K562 (cell line): ENCODE data around the gene MATN1. TPM values are rescaled to one million over a fixed set of nuclear protein-coding genes. Genes with fewer than 3 reads are reported as not detected.

Experiments used
- ATF7 ChIP-seq: fragments of 450-650 bp; IDR thresholded peaks from 2 replicates; pipeline ENCODE4 v1.7.1; 2014; ENCODE audit warnings: mild to moderate bottlenecking, moderate library complexity
- CBFA2T3 ChIP-seq: fragments of 450-650 bp; IDR thresholded peaks from 2 replicates; pipeline ENCODE4 v1.6.1; 2017
- CHD4 ChIP-seq: fragments of 200-600 bp; sonication (generic); IDR thresholded peaks from 3 replicates; pipeline ENCODE4 v1.6.1; 2012; ENCODE audit warnings: low read depth, mild to moderate bottlenecking, mixed read lengths, low read length, inconsistent platforms; ENCODE audit not compliant: insufficient read depth, insufficient replicate concordance, poor library complexity, severe bottlenecking
- DNMT1 ChIP-seq: fragments of 450-650 bp; IDR thresholded peaks from 2 replicates; pipeline ENCODE4 v1.6.1; 2016; ENCODE audit warnings: antibody characterized with exemption, mild to moderate bottlenecking
- HEY1 ChIP-seq: fragments of 250-450 bp; sonication (Bioruptor Pico); IDR thresholded peaks from 2 replicates; pipeline ENCODE4 v1.5.0; 2020; ENCODE audit warnings: mild to moderate bottlenecking, moderate library complexity, borderline replicate concordance
- IRF2 ChIP-seq: sonication (generic); formaldehyde crosslinking; IDR thresholded peaks from 2 replicates; pipeline ENCODE4 v1.8.1; 2022; ENCODE audit warnings: mild to moderate bottlenecking, missing genetic modification reagents
- KLF1 ChIP-seq: fragments of 450-650 bp; IDR thresholded peaks from 2 replicates; pipeline ENCODE4 v1.6.1; 2016; ENCODE audit warnings: missing genetic modification characterization, missing compliant biosample characterization
- SIN3A ChIP-seq, 2 experiments: fragments of 150-350 bp in 1 of 2; IDR thresholded peaks; 2 replicates each; pipeline ENCODE4 v1.6.1; 2011 to 2016; ENCODE audit warnings: borderline replicate concordance in 2 of 2, low read depth in 2 of 2, low read length in 2 of 2, mild to moderate bottlenecking in 2 of 2, moderate library complexity in 2 of 2; ENCODE audit not compliant: control insufficient read depth in 1 of 2
- ZFP1 ChIP-seq: fragments of 450-650 bp; formaldehyde crosslinking; IDR thresholded peaks from 2 replicates; pipeline ENCODE4 v1.4.0; 2020; ENCODE audit warnings: mild to moderate bottlenecking, mixed read lengths
- ZNF253 ChIP-seq: fragments of 250-450 bp; sonication (Bioruptor Pico); conservative IDR thresholded peaks from 2 replicates; pipeline ENCODE4 v1.6.1; 2021; ENCODE audit warnings: mild to moderate bottlenecking
- ZNF780A ChIP-seq: fragments of 250-450 bp; sonication (Bioruptor Pico); IDR thresholded peaks from 2 replicates; pipeline ENCODE4 v1.5.0; 2021; ENCODE audit warnings: mild to moderate bottlenecking
- polyA plus RNA-seq, 8 experiments: library from polyadenylated mRNA; depleted of rRNA in 4 of 8; stranded (reverse) in 5 of 8; unstranded in 3 of 8; fragments of >200 nt; fragmentation: Nextera tagmentation in 2 of 8; fragmentation: Illumina TruSeq in 1 of 8; extraction: Ambion mirVana in 2 of 8; extraction: Trizol in 1 of 8; gene quantifications; 2 replicates each; pipeline versions ENCODE4 v1.2.1 to v1.2.3, GENCODE V29; 2011 to 2014; ENCODE audit warnings: inconsistent platforms in 1 of 8, missing spikeins in 1 of 8
- total RNA-seq, 7 experiments: library from RNA; depleted of rRNA in 6 of 7; stranded (reverse); fragments of >200 nt in 6 of 7; fragmentation: Illumina TruSeq in 2 of 7; extraction: Trizol in 2 of 7; gene quantifications; 2 replicates each; pipeline versions ENCODE4 v1.2.1 to v1.2.3, GENCODE V29; 2011 to 2021; ENCODE audit warnings: low replicate concordance in 1 of 7
- TF ChIP-seq, protein P1 (sequence below): IDR thresholded peaks from 2 replicates; pipeline ENCODE4 v1.6.1; 2011; ENCODE audit warnings: borderline replicate concordance, low read depth, mild to moderate bottlenecking, moderate library complexity, low read length; ENCODE audit not compliant: insufficient read depth, poor library complexity, severe bottlenecking
- TF ChIP-seq, protein P2 (sequence below), 2 experiments: IDR thresholded peaks in 1 of 2; conservative IDR thresholded peaks in 1 of 2; 2 replicates each; pipeline ENCODE4 v1.6.1; 2016; ENCODE audit warnings: low read depth in 2 of 2, mild to moderate bottlenecking in 1 of 2, missing compliant biosample characterization in 1 of 2, missing genetic modification characterization in 1 of 2, moderate library complexity in 1 of 2
- TF ChIP-seq, protein P3 (sequence below): fragments of 450-650 bp; IDR thresholded peaks from 2 replicates; pipeline ENCODE4 v1.6.1; 2016; ENCODE audit warnings: missing biosample characterization, missing genetic modification characterization
- TF ChIP-seq, protein P4 (sequence below): sonication (generic); formaldehyde crosslinking; IDR thresholded peaks from 2 replicates; pipeline ENCODE4 v1.8.1; 2023; ENCODE audit warnings: mild to moderate bottlenecking, missing genetic modification reagents
- TF ChIP-seq, protein P5 (sequence below): fragments of 200-800 bp; sonication (Bioruptor generic); IDR thresholded peaks from 2 replicates; pipeline ENCODE4 v1.6.1; 2017; ENCODE audit warnings: missing genetic modification characterization, missing compliant biosample characterization

Gene MATN1
- total and polyA plus RNA-seq, 9 of the 15 experiments (the other 6 are each of a cell fraction or from before 2014, with no cell fraction given), result 0.10 to 2.3 (median 1.2) TPM

DNA sequence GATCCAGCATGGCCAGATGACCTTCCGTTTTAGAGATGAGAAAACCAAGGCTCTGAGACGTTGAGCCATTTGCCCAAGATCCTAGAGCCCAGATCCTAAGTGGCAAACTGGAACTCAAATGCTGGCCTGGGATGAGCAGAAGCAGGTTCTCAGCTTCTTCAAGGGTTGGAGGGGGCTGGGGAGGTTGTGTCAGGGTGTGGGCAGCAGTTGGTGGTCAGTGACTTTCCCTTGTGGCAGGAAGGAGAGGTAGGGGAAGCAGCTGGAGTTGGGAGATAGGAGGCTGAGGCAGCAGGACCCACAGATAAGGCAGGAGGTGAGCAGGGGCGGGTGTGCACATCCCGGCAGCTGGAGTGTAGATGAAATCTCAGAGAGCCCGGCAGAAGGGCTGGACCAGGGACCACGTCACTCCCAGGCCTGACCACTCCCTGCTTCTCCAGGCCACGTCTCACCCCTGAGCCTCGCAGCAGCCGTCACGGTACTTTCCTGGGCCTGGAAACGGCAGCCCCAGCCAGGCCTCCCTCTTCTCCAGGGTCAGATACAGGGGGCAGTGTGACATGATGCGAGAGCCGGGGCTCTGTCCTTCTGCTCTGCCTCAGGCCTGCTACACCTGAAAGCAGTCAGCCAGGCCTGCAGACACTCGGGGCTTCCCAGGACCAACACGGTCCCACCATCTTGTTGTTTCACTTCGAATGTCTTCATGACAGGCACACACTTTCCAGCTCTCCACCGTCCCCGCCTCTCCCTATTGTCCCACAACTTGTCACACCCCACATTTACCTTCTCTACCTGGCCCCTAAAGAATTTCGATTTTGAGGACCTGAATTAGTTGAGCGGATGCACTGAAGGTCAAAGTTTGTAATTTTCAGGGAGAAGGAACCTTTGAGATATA lies 45.7 kb upstream of the MATN1 start (continued):
- TF ChIP-seq, protein P1, sequence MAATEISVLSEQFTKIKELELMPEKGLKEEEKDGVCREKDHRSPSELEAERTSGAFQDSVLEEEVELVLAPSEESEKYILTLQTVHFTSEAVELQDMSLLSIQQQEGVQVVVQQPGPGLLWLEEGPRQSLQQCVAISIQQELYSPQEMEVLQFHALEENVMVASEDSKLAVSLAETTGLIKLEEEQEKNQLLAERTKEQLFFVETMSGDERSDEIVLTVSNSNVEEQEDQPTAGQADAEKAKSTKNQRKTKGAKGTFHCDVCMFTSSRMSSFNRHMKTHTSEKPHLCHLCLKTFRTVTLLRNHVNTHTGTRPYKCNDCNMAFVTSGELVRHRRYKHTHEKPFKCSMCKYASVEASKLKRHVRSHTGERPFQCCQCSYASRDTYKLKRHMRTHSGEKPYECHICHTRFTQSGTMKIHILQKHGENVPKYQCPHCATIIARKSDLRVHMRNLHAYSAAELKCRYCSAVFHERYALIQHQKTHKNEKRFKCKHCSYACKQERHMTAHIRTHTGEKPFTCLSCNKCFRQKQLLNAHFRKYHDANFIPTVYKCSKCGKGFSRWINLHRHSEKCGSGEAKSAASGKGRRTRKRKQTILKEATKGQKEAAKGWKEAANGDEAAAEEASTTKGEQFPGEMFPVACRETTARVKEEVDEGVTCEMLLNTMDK, result peak; percentile 54
- TF ChIP-seq KLF1 (tag), result peak; percentile 98
- TF ChIP-seq IRF2 (CRISPR knock-in tag), result no peak
- TF ChIP-seq ATF7, result peak; percentile 97
- TF ChIP-seq, protein P2, sequence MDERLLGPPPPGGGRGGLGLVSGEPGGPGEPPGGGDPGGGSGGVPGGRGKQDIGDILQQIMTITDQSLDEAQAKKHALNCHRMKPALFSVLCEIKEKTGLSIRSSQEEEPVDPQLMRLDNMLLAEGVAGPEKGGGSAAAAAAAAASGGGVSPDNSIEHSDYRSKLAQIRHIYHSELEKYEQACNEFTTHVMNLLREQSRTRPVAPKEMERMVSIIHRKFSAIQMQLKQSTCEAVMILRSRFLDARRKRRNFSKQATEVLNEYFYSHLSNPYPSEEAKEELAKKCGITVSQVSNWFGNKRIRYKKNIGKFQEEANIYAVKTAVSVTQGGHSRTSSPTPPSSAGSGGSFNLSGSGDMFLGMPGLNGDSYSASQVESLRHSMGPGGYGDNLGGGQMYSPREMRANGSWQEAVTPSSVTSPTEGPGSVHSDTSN (CRISPR knock-in tag; IDR thresholded peaks at IDR 0.05; ENCODE audit: low read depth), result no peak
- TF ChIP-seq, protein P2 (tag; conservative IDR thresholded peaks at IDR 0.05; ENCODE audit: low read depth), result peak; percentile 78
- TF ChIP-seq CHD4, result no peak
- TF ChIP-seq ZNF780A (CRISPR knock-in tag), result no peak
- peak; percentile 94 for TF ChIP-seq HEY1
- TF ChIP-seq, protein P3, sequence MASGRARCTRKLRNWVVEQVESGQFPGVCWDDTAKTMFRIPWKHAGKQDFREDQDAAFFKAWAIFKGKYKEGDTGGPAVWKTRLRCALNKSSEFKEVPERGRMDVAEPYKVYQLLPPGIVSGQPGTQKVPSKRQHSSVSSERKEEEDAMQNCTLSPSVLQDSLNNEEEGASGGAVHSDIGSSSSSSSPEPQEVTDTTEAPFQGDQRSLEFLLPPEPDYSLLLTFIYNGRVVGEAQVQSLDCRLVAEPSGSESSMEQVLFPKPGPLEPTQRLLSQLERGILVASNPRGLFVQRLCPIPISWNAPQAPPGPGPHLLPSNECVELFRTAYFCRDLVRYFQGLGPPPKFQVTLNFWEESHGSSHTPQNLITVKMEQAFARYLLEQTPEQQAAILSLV, result peak; percentile 74; the same call in 1 of the 2 replicates
- TF ChIP-seq DNMT1, result peak; percentile 95; the same call in 1 of the 2 replicates
- no peak for TF ChIP-seq ZNF253 (CRISPR knock-in tag)
- TF ChIP-seq, protein P4, sequence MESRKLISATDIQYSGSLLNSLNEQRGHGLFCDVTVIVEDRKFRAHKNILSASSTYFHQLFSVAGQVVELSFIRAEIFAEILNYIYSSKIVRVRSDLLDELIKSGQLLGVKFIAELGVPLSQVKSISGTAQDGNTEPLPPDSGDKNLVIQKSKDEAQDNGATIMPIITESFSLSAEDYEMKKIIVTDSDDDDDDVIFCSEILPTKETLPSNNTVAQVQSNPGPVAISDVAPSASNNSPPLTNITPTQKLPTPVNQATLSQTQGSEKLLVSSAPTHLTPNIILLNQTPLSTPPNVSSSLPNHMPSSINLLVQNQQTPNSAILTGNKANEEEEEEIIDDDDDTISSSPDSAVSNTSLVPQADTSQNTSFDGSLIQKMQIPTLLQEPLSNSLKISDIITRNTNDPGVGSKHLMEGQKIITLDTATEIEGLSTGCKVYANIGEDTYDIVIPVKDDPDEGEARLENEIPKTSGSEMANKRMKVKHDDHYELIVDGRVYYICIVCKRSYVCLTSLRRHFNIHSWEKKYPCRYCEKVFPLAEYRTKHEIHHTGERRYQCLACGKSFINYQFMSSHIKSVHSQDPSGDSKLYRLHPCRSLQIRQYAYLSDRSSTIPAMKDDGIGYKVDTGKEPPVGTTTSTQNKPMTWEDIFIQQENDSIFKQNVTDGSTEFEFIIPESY (CRISPR knock-in tag), result peak; percentile 77
- TF ChIP-seq CBFA2T3, result peak; percentile 100
- TF ChIP-seq, protein P5, sequence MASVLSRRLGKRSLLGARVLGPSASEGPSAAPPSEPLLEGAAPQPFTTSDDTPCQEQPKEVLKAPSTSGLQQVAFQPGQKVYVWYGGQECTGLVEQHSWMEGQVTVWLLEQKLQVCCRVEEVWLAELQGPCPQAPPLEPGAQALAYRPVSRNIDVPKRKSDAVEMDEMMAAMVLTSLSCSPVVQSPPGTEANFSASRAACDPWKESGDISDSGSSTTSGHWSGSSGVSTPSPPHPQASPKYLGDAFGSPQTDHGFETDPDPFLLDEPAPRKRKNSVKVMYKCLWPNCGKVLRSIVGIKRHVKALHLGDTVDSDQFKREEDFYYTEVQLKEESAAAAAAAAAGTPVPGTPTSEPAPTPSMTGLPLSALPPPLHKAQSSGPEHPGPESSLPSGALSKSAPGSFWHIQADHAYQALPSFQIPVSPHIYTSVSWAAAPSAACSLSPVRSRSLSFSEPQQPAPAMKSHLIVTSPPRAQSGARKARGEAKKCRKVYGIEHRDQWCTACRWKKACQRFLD (CRISPR knock-in tag), result peak; percentile 99
- peak in 1 of 2 experiments; percentile 78; a peak in 1 of 4 replicates for TF ChIP-seq SIN3A (IDR thresholded peaks at IDR 0.05; ENCODE audit: borderline replicate concordance in 2 of 2, control insufficient read depth in 1 of 2, low read depth in 2 of 2, low read length in 2 of 2)
- TF ChIP-seq ZFP1 (CRISPR knock-in tag), result no peak; the same call in 1 of the 2 replicates
